ENCODE measurements around the gene TRAPPC2L. TPM values are rescaled to one million over a fixed set of nuclear protein-coding genes. Genes with fewer than 3 reads are reported as not detected.

TRAPPC2L gene
- total and polyA plus RNA-seq, 2 experiments from 2014 or later, result 58.7 to 215 TPM

- 98% methylated on average over 20 of the region's 20 CpGs for WGBS (ENCODE audit: low lambda C conversion rate, missing lambda C conversion rate)
- Histone ChIP-seq H3K9me3 (ENCODE audit: low read depth) (no peaks in the 10 kb centered on the region), H3K79me2 (peaks cover 27% of the 10 kb centered on the region), H3K27me3 (no peaks in the 10 kb centered on the region), H3K9me2 (replicated peaks; ENCODE audit: insufficient read depth) (no peaks in the 10 kb centered on the region), H3K36me3 (replicated peaks; ENCODE audit: insufficient read depth, low read depth) (no peaks in the 10 kb centered on the region), H2AFZ (no peak overlapping the region), H3K4me2 (no peak overlapping the region), H4K20me1 (ENCODE audit: insufficient read depth, poor library complexity, severe bottlenecking) (peaks cover 3% of the 10 kb centered on the region), H3K27ac (no peak overlapping the region), H3K4me3 (no peak overlapping the region), H3K4me1 (ENCODE audit: insufficient read depth) (peaks cover 11% of the 10 kb centered on the region)
- DNase-seq (ENCODE audit: low spot score), result no peak
- TF ChIP-seq EZH2 (IDR thresholded peaks at IDR 0.05; ENCODE audit: borderline replicate concordance), result no peak
- no peak for TF ChIP-seq CTCF (IDR thresholded peaks at IDR 0.05; ENCODE audit: poor library complexity)
- TF ChIP-seq EZH2phosphoT487 (IDR thresholded peaks at IDR 0.05; ENCODE audit: low read depth, severe bottlenecking, unreplicated experiment), result no peak
Observed at GRCh38 chr16:88859381-88860091, 2.6 kb downstream of the TRAPPC2L start.

- no peak overlapping the region for H3K4me2 ChIP-seq
- H3K4me3 ChIP-seq, result no peak overlapping the region
- 95% methylated on average over 19 of the region's 19 CpGs for WGBS (ENCODE audit: low lambda C conversion rate, missing lambda C conversion rate)
- H4K20me1 ChIP-seq (ENCODE audit: insufficient read depth, poor library complexity, severe bottlenecking), result no peaks in the 10 kb centered on the region
- H2AFZ ChIP-seq, result no peak overlapping the region
- H3K79me2 ChIP-seq, result peaks cover 16% of the 10 kb centered on the region
- H3K4me1 ChIP-seq (ENCODE audit: insufficient read depth), result peaks cover 7% of the 10 kb centered on the region
- no peak overlapping the region for H3K27ac ChIP-seq
- H3K27me3 ChIP-seq, result no peaks in the 10 kb centered on the region
- no peaks in the 10 kb centered on the region for H3K9me3 ChIP-seq (ENCODE audit: low read depth)
- DNase-seq (ENCODE audit: low spot score), result no peak
- TF ChIP-seq EZH2 (IDR thresholded peaks at IDR 0.05; ENCODE audit: borderline replicate concordance) (no peak), CTCF (IDR thresholded peaks at IDR 0.05; ENCODE audit: poor library complexity) (no peak), EZH2phosphoT487 (IDR thresholded peaks at IDR 0.05; ENCODE audit: low read depth, severe bottlenecking, unreplicated experiment) (no peak)
- H3K9me2 ChIP-seq (replicated peaks; ENCODE audit: insufficient read depth), result no peaks in the 10 kb centered on the region
- H3K36me3 ChIP-seq (replicated peaks; ENCODE audit: insufficient read depth, low read depth), result no peaks in the 10 kb centered on the region
Observed at GRCh38 chr16:88861359-88861758, 4.4 kb downstream of the TRAPPC2L start.

GRCh38 chr16:88862968-88863367 is 6.0 kb downstream of the TRAPPC2L start:
- no peaks in the 10 kb centered on the region for H3K27me3 ChIP-seq
- H3K4me3 ChIP-seq, result no peak overlapping the region
- H3K4me1 ChIP-seq (ENCODE audit: insufficient read depth), result peaks cover 6% of the 10 kb centered on the region
- peaks cover 12% of the 10 kb centered on the region for H3K79me2 ChIP-seq
- no peak overlapping the region for H2AFZ ChIP-seq
- H3K36me3 ChIP-seq (replicated peaks; ENCODE audit: insufficient read depth, low read depth), result no peaks in the 10 kb centered on the region
- no peaks in the 10 kb centered on the region for H3K9me3 ChIP-seq (ENCODE audit: low read depth)
- no peaks in the 10 kb centered on the region for H3K9me2 ChIP-seq (replicated peaks; ENCODE audit: insufficient read depth)
- no peak for DNase-seq (ENCODE audit: low spot score)
- WGBS (ENCODE audit: low lambda C conversion rate, missing lambda C conversion rate), result 96% methylated on average over 24 of the region's 25 CpGs
- no peak overlapping the region for H3K4me2 ChIP-seq
- TF ChIP-seq CTCF (IDR thresholded peaks at IDR 0.05; ENCODE audit: poor library complexity), result no peak
- H3K27ac ChIP-seq, result no peak overlapping the region
- H4K20me1 ChIP-seq (ENCODE audit: insufficient read depth, poor library complexity, severe bottlenecking), result no peaks in the 10 kb centered on the region

All from hepatocyte (in vitro differentiated cells).